Gastroesophageal sphincter (tissue), 4 donors: Measurements from ENCODE around the gene ATP1A2. TPM values are rescaled to one million over a fixed set of nuclear protein-coding genes. Genes with fewer than 3 reads are reported as not detected.

Experiments
- ATAC-seq: fragments of 150-250 bp; one replicate; pipeline ENCODE4 v1.9.1; 2016; ENCODE audit warnings: mild to moderate bottlenecking, moderate library complexity
- H3K27ac ChIP-seq, 4 donors: fragments of 200-600 bp; sonication (generic) in 3 of 4; 1 replicate in 3 of 4; 2 replicates in 1 of 4; pipeline ENCODE4 v1.5.1; 2016 to 2019
- H3K27me3 ChIP-seq: fragments of 200-600 bp; sonication (generic); one replicate; pipeline ENCODE4 v1.5.1; 2019
- H3K36me3 ChIP-seq, 2 donors: fragments of 200-600 bp; sonication (generic); one replicate each; pipeline ENCODE4 v1.5.1; 2019; ENCODE audit warnings: control low read depth in 1 of 2
- H3K4me1 ChIP-seq, 3 donors: fragments of 200-600 bp; sonication (generic); 1 replicate in 2 of 3; 2 replicates in 1 of 3; pipeline ENCODE4 v1.5.1; 2016 to 2019; ENCODE audit warnings: control low read depth in 2 of 3
- H3K4me3 ChIP-seq, 2 donors: fragments of 200-600 bp; sonication (generic); one replicate each; pipeline ENCODE4 v1.5.1; 2019; ENCODE audit warnings: mild to moderate bottlenecking in 1 of 2, moderate library complexity in 1 of 2
- H3K9me3 ChIP-seq, 3 donors: fragments of 200-600 bp; sonication (generic); one replicate each; pipeline ENCODE4 v1.5.1; 2017 to 2019; ENCODE audit warnings: control low read depth in 2 of 3
- CTCF ChIP-seq, 4 experiments: fragments of 200-600 bp in 2 of 4; fragments of 450-650 bp in 2 of 4; sonication (generic) in 1 of 4; IDR thresholded peaks; one replicate each; pipeline ENCODE4 v1.5.1; 2017 to 2019; ENCODE audit warnings: antibody characterized with exemption in 4 of 4, mild to moderate bottlenecking in 2 of 4, moderate library complexity in 2 of 4
- EP300 ChIP-seq: sonication (generic); formaldehyde crosslinking; IDR thresholded peaks from one replicate; pipeline ENCODE4 v1.6.1; 2017; ENCODE audit warnings: antibody characterized with exemption, mild to moderate bottlenecking
- POLR2A ChIP-seq, 2 donors: fragments of 450-650 bp; IDR thresholded peaks; one replicate each; pipeline ENCODE4 v1.6.1; 2017; ENCODE audit warnings: antibody characterized with exemption in 2 of 2, mild to moderate bottlenecking in 2 of 2, moderate library complexity in 1 of 2
- POLR2AphosphoS5 ChIP-seq: sonication (generic); formaldehyde crosslinking; IDR thresholded peaks from one replicate; pipeline ENCODE4 v1.6.1; 2017; ENCODE audit warnings: antibody characterized with exemption
- WGBS, 2 donors: methylation state at CpG; one replicate each; pipeline ENCODE4 v1.1.5; 2018; ENCODE audit warnings: low coverage in 1 of 2; 5-methylcytosine and 5-hydroxymethylcytosine counted together
- total RNA-seq, 4 donors: library from RNA; depleted of rRNA; stranded (reverse); fragments of >200 nt; gene quantifications; one replicate each; pipeline ENCODE4 v1.1.0, GENCODE V29; 2016

Gene ATP1A2
- total RNA-seq, 4 donors from 2014 or later, result 100 to 348 (median 142) TPM

GRCh38 chr1:160117709-160118183 lies 2.2 kb downstream of the ATP1A2 start:
- TF ChIP-seq POLR2AphosphoS5, result peak; percentile 39
- TF ChIP-seq POLR2A (IDR thresholded peaks at IDR 0.05), result no peak
- TF ChIP-seq EP300, result no peak
- peaks cover 0 to 84% (median 21%) of the 10 kb centered on the region in 3 donors for H3K4me1 ChIP-seq
- WGBS, 2 donors, result 10% methylated on average over 3 of the region's 8 CpGs; no CpG with 5 or more reads in 1 of the 2 donors
- H3K36me3 ChIP-seq, result peaks cover 0 to 20% of the 10 kb centered on the region in 2 donors
- ATAC-seq, result peak; percentile 72
- H3K4me3 ChIP-seq, result peak overlapping the region; percentile 62 to 82
- H3K27ac ChIP-seq, result peak overlapping the region; percentile 86 to 92 (median 90)
- no peaks in the 10 kb centered on the region for H3K9me3 ChIP-seq
- no peaks in the 10 kb centered on the region for H3K27me3 ChIP-seq

- Histone ChIP-seq H3K27ac (peak overlapping the region in 2 of 4 donors; percentile 86 to 92), H3K4me1 (peaks cover 0 to 84% (median 19%) of the 10 kb centered on the region in 3 donors), H3K9me3 (no peaks in the 10 kb centered on the region), H3K4me3 (peak overlapping the region in 1 of 2 donors; percentile 62), H3K36me3 (peaks cover 0 to 31% of the 10 kb centered on the region in 2 donors), H3K27me3 (no peaks in the 10 kb centered on the region)
- 71% methylated on average over 1 of the region's 3 CpGs; no CpG with 5 or more reads in 1 of the 2 donors for WGBS, 2 donors
- no peak for ATAC-seq
- no peak for TF ChIP-seq CTCF (IDR thresholded peaks at IDR 0.05)
- no peak for TF ChIP-seq POLR2A (IDR thresholded peaks at IDR 0.05)
- TF ChIP-seq POLR2AphosphoS5, result no peak
- no peak for TF ChIP-seq EP300
Measured at GRCh38 chr1:160118928-160119327, 3.4 kb downstream of the ATP1A2 start.

GRCh38 chr1:160120797-160121196 lies 5.2 kb downstream of the ATP1A2 start:
- peaks cover 0 to 46% of the 10 kb centered on the region in 2 donors for H3K36me3 ChIP-seq
- ATAC-seq, result no peak
- peaks cover 0 to 86% (median 7%) of the 10 kb centered on the region in 3 donors for H3K4me1 ChIP-seq
- WGBS, 2 donors, result no CpG with 5 or more reads among the region's 5 CpGs
- no peaks in the 10 kb centered on the region for H3K9me3 ChIP-seq
- no peak overlapping the region for H3K4me3 ChIP-seq
- H3K27me3 ChIP-seq, result no peaks in the 10 kb centered on the region
- peak overlapping the region in 2 of 4 donors; percentile 19 to 52 for H3K27ac ChIP-seq
- TF ChIP-seq POLR2A (IDR thresholded peaks at IDR 0.05), result no peak

- H3K4me3 ChIP-seq, result no peak overlapping the region
- H3K27me3 ChIP-seq, result no peaks in the 10 kb centered on the region
- H3K4me1 ChIP-seq, result peaks cover 0 to 89% (median 7%) of the 10 kb centered on the region in 3 donors
- peaks cover 0 to 52% of the 10 kb centered on the region in 2 donors for H3K36me3 ChIP-seq
- peak overlapping the region in 2 of 4 donors; percentile 19 to 52 for H3K27ac ChIP-seq
- no peaks in the 10 kb centered on the region for H3K9me3 ChIP-seq
- no peak for ATAC-seq
- no peak for TF ChIP-seq EP300
- TF ChIP-seq POLR2AphosphoS5, result no peak
- TF ChIP-seq POLR2A (IDR thresholded peaks at IDR 0.05), result no peak
- no peak for TF ChIP-seq CTCF (IDR thresholded peaks at IDR 0.05)
- 50 to 100% methylated on average over 1 of the region's 1 CpG for WGBS, 2 donors
Measured at GRCh38 chr1:160121388-160121787, 5.8 kb downstream of the ATP1A2 start.

- Histone ChIP-seq H3K9me3 (no peaks in the 10 kb centered on the region), H3K27me3 (no peaks in the 10 kb centered on the region), H3K36me3 (peaks cover 0 to 69% of the 10 kb centered on the region in 2 donors), H3K4me1 (peaks cover 0 to 86% (median 6%) of the 10 kb centered on the region in 3 donors), H3K4me3 (no peak overlapping the region), H3K27ac (peak overlapping the region in 3 of 4 donors; percentile 66 to 83 (median 80))
- ATAC-seq, result no peak
- TF ChIP-seq POLR2A (IDR thresholded peaks at IDR 0.05) (no peak), POLR2AphosphoS5 (no peak)
- WGBS, 2 donors, result 100% methylated on average over 1 of the region's 16 CpGs; no CpG with 5 or more reads in 1 of the 2 donors
Measured at GRCh38 chr1:160122978-160123495, 7.5 kb downstream of the ATP1A2 start.

GRCh38 chr1:160123726-160124125 lies 8.2 kb downstream of the ATP1A2 start:
- peak overlapping the region; percentile 41 to 83 (median 73) for H3K27ac ChIP-seq
- TF ChIP-seq CTCF (IDR thresholded peaks at IDR 0.05) (no peak), EP300 (no peak), POLR2A (IDR thresholded peaks at IDR 0.05) (no peak), POLR2AphosphoS5 (no peak)

More at GRCh38 chr1:160123726-160124125, 8.2 kb downstream of the ATP1A2 start:
- ATAC-seq, result no peak
- Histone ChIP-seq H3K4me1 (peaks cover 0 to 85% (median 0%) of the 10 kb centered on the region in 3 donors), H3K36me3 (peaks cover 0 to 76% of the 10 kb centered on the region in 2 donors), H3K4me3 (no peak overlapping the region), H3K27me3 (no peaks in the 10 kb centered on the region), H3K9me3 (no peaks in the 10 kb centered on the region)
